Transverse colon (tissue), 4 donors: ENCODE data around the gene DNAAF8.

ENCODE experiments used
- EP300 ChIP-seq: sonication (generic); formaldehyde crosslinking; IDR thresholded peaks from one replicate; pipeline ENCODE4 v1.6.1; 2017; ENCODE audit warnings: antibody characterized with exemption, low read depth
- POLR2AphosphoS5 ChIP-seq, 3 donors: sonication (generic); formaldehyde crosslinking; IDR thresholded peaks; one replicate each; pipeline ENCODE4 v1.6.1; 2016; ENCODE audit warnings: antibody characterized with exemption in 3 of 3
- TF ChIP-seq, protein P1 (sequence below), 5 experiments: fragments of 200-600 bp in 3 of 5; fragments of 450-650 bp in 2 of 5; sonication (generic) in 3 of 5; IDR thresholded peaks; 1 replicate in 2 of 5; 2 replicates in 3 of 5; pipeline ENCODE4 v1.5.1; 2016 to 2017; ENCODE audit warnings: antibody characterized with exemption in 5 of 5, inconsistent platforms in 3 of 5, mild to moderate bottlenecking in 2 of 5, moderate library complexity in 1 of 5

DNA sequence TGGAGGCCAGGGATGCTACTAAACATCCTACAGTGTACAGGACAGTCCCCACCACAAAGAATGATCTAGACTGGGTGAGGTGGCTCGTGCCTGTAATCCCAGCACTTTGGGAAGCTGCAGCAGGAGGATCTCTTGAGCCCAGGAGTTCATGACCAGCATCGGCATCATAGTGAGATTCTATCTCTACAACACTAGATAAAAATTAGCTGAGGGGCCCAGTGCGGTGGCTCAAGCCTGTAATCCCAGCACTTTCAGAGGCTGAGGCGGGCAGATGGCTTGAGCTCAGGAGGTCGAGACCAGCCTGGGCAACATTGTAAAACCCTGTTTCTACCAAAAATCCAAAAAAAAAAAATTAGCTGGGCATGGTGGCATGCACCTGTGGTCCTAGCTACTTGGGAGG is 38.0 kb downstream of the DNAAF8 start:
- TF ChIP-seq, protein P1, sequence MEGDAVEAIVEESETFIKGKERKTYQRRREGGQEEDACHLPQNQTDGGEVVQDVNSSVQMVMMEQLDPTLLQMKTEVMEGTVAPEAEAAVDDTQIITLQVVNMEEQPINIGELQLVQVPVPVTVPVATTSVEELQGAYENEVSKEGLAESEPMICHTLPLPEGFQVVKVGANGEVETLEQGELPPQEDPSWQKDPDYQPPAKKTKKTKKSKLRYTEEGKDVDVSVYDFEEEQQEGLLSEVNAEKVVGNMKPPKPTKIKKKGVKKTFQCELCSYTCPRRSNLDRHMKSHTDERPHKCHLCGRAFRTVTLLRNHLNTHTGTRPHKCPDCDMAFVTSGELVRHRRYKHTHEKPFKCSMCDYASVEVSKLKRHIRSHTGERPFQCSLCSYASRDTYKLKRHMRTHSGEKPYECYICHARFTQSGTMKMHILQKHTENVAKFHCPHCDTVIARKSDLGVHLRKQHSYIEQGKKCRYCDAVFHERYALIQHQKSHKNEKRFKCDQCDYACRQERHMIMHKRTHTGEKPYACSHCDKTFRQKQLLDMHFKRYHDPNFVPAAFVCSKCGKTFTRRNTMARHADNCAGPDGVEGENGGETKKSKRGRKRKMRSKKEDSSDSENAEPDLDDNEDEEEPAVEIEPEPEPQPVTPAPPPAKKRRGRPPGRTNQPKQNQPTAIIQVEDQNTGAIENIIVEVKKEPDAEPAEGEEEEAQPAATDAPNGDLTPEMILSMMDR (IDR thresholded peaks at IDR 0.05), result no peak
- TF ChIP-seq POLR2AphosphoS5 (IDR thresholded peaks at IDR 0.05), result no peak
- no peak for TF ChIP-seq EP300
